Measurements from ENCODE around the gene LTA4H. TPM values are rescaled to one million over a fixed set of nuclear protein-coding genes. Genes with fewer than 3 reads are reported as not detected.

The LTA4H gene
- polyA plus RNA-seq, 1 donor: 66.0 TPM

- DNase-seq: no peak
These were observed 82.4 kb downstream of the LTA4H start for GRCh38 chr12:95953000-95953399.

- no peak for DNase-seq
These were observed 83.9 kb downstream of the LTA4H start for GRCh38 chr12:95951515-95951914.

Other genes starting within 250 kb of the LTA4H start
- gene NTN4, start 244.8 kb downstream of the LTA4H start, polyA plus RNA-seq (ENCODE audit: insufficient read length): 40.7 TPM
- gene SNRPF, start 176.6 kb downstream of the LTA4H start, polyA plus RNA-seq (ENCODE audit: insufficient read length): 46.5 TPM
- gene CCDC38, start 93.0 kb downstream of the LTA4H start, polyA plus RNA-seq (ENCODE audit: insufficient read length): not detected
- 0.10 TPM for gene AMDHD1, start 92.3 kb downstream of the LTA4H start, polyA plus RNA-seq (ENCODE audit: insufficient read length)
- 0.81 TPM for gene HAL, start 39.2 kb downstream of the LTA4H start, polyA plus RNA-seq (ENCODE audit: insufficient read length)
- gene ELK3, start 158.8 kb upstream of the LTA4H start, polyA plus RNA-seq (ENCODE audit: insufficient read length): 35.6 TPM

Data from hindlimb muscle (tissue), 1 donor.